ENCODE data around the gene STK32A. TPM values are rescaled to one million over a fixed set of nuclear protein-coding genes. Genes with fewer than 3 reads are reported as not detected.

STK32A gene
- total RNA-seq, 1 experiment from 2014 or later = 0.16 TPM

DNA sequence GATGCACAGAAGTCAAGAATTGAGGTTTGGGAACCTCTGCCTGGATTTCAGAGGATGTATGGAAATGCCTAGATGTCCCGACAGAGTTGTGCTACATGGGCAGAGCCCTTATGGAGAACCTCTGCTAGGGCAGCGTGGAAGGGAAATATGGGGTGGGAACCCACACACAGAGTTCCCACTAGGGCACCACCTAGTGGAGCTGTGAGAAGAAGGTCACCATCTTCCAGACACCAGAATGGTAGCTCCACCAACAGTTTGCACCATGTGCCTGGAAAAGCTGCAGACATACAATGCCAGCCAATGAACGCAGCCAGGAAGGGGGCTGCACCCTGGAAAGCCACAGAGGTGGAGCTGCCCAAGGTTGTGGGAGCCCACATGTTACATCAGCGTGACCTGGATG is 104.5 kb downstream of the STK32A start:
- TF ChIP-seq, protein P1, sequence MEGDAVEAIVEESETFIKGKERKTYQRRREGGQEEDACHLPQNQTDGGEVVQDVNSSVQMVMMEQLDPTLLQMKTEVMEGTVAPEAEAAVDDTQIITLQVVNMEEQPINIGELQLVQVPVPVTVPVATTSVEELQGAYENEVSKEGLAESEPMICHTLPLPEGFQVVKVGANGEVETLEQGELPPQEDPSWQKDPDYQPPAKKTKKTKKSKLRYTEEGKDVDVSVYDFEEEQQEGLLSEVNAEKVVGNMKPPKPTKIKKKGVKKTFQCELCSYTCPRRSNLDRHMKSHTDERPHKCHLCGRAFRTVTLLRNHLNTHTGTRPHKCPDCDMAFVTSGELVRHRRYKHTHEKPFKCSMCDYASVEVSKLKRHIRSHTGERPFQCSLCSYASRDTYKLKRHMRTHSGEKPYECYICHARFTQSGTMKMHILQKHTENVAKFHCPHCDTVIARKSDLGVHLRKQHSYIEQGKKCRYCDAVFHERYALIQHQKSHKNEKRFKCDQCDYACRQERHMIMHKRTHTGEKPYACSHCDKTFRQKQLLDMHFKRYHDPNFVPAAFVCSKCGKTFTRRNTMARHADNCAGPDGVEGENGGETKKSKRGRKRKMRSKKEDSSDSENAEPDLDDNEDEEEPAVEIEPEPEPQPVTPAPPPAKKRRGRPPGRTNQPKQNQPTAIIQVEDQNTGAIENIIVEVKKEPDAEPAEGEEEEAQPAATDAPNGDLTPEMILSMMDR (IDR thresholded peaks at IDR 0.05; ENCODE audit: insufficient read depth in 1 of 2, low read depth in 1 of 2, low read length in 1 of 2, severe bottlenecking in 1 of 2, unreplicated experiment in 1 of 2) = no peak

DNA sequence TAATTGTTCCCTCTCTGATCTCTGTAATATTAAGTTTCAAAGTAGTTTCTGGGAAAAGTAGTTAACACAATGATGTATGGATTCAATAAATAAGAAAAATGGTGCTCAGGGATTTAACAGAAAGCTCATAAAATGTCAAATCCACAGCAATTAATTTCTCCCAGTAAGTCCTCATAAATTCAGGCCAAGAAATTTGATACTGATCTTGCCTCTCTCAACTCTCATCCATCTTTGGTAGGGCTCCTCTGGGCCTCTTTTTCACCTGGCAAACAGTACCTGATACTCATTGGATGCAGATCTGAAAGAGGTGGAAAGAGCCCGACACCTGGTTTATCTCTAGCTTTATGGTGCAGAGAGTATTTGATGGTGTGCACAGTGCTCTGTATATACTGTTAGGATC is 106.1 kb downstream of the STK32A start:
- TF ChIP-seq, protein P1 (IDR thresholded peaks at IDR 0.05; ENCODE audit: insufficient read depth in 1 of 2, low read depth in 1 of 2, low read length in 1 of 2, severe bottlenecking in 1 of 2, unreplicated experiment in 1 of 2) = no peak
- Histone ChIP-seq H3K27me3 (replicated peaks; ENCODE audit: control insufficient read depth, insufficient read depth, low read length) (no peaks in the 10 kb centered on the region), H3K9me3 (no peaks in the 10 kb centered on the region), H3K4me1 (no peaks in the 10 kb centered on the region), H3K4me3 (ENCODE audit: low read depth, low read length) (no peak overlapping the region), H3K36me3 (ENCODE audit: control insufficient read depth, insufficient read depth, low read length) (no peaks in the 10 kb centered on the region)
- H3K27me3 Mint-ChIP-seq (ENCODE audit: insufficient read depth, unreplicated experiment) = no peaks in the 10 kb centered on the region
- intact Hi-C loops (cut with micrococcal nuclease; ENCODE audit: unreplicated experiment) = no loop called here
- DNase-seq = no peak
- H3K36me3 Mint-ChIP-seq (ENCODE audit: insufficient read depth, unreplicated experiment) = no peaks in the 10 kb centered on the region
- no peak overlapping the region for H3K27ac Mint-ChIP-seq (ENCODE audit: unreplicated experiment)
- CTCF ChIA-PET = interaction anchor here (0.8 kb wide), 1 partner anchor 12 kb away, joined by 3 read pairs; no protein-coding TSS in a partner anchor
- H3K4me1 Mint-ChIP-seq (ENCODE audit: low read depth, unreplicated experiment) = no peaks in the 10 kb centered on the region
- no peak overlapping the region for H3K4me3 Mint-ChIP-seq (ENCODE audit: unreplicated experiment)
- POLR2A ChIA-PET = no interaction called here
- BruUV-seq (replicated peaks) = no TSS peak
- H3K9me3 Mint-ChIP-seq (ENCODE audit: unreplicated experiment) = peaks cover 10% of the 10 kb centered on the region

More for the DNA sequence above, 104.5 kb downstream of the STK32A start:
- Mint-ChIP-seq H3K27me3 (ENCODE audit: insufficient read depth, unreplicated experiment) (no peaks in the 10 kb centered on the region), H3K4me1 (ENCODE audit: low read depth, unreplicated experiment) (no peaks in the 10 kb centered on the region), H3K27ac (ENCODE audit: unreplicated experiment) (no peak overlapping the region), H3K9me3 (ENCODE audit: unreplicated experiment) (peaks cover 10% of the 10 kb centered on the region), H3K36me3 (ENCODE audit: insufficient read depth, unreplicated experiment) (no peaks in the 10 kb centered on the region), H3K4me3 (ENCODE audit: unreplicated experiment) (no peak overlapping the region)
- DNase-seq = no peak
- no TSS peak for BruUV-seq (replicated peaks)
- intact Hi-C loops (cut with micrococcal nuclease; ENCODE audit: unreplicated experiment) = no loop called here
- Histone ChIP-seq H3K9me3 (no peaks in the 10 kb centered on the region), H3K36me3 (ENCODE audit: control insufficient read depth, insufficient read depth, low read length) (no peaks in the 10 kb centered on the region), H3K4me1 (no peaks in the 10 kb centered on the region), H3K27me3 (replicated peaks; ENCODE audit: control insufficient read depth, insufficient read depth, low read length) (no peaks in the 10 kb centered on the region), H3K4me3 (ENCODE audit: low read depth, low read length) (no peak overlapping the region)
- ChIA-PET CTCF (no interaction called here), POLR2A (no interaction called here)

DNA sequence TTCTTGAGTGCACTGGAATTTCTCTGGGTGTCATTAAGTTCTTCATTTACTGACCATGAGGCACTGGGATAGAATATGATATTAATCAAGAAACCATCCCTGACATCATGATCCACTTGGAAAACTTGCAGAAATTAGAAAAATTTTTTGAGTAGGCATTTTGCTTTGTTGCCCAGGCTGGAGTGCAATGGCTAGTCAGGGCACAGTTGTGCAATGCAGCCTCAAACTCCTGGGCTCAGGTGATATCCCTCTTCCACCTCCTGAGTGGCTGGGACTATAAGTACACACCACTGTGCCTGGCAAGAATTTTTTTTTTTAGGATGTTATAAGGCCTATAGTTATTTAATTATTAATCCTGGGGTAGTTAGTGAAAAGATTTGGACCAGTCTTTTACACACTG is 106.5 kb downstream of the STK32A start:
- Mint-ChIP-seq H3K27me3 (ENCODE audit: insufficient read depth, unreplicated experiment) (no peaks in the 10 kb centered on the region), H3K4me1 (ENCODE audit: low read depth, unreplicated experiment) (no peaks in the 10 kb centered on the region), H3K27ac (ENCODE audit: unreplicated experiment) (no peak overlapping the region), H3K36me3 (ENCODE audit: insufficient read depth, unreplicated experiment) (no peaks in the 10 kb centered on the region), H3K4me3 (ENCODE audit: unreplicated experiment) (no peak overlapping the region), H3K9me3 (ENCODE audit: unreplicated experiment) (peaks cover 10% of the 10 kb centered on the region)
- intact Hi-C loops (cut with micrococcal nuclease; ENCODE audit: unreplicated experiment) = no loop called here
- POLR2A ChIA-PET = no interaction called here
- TF ChIP-seq, protein P1 (IDR thresholded peaks at IDR 0.05; ENCODE audit: insufficient read depth in 1 of 2, low read depth in 1 of 2, low read length in 1 of 2, severe bottlenecking in 1 of 2, unreplicated experiment in 1 of 2) = no peak
- CTCF ChIA-PET = no interaction called here
- BruUV-seq (replicated peaks) = no TSS peak
- Histone ChIP-seq H3K27me3 (replicated peaks; ENCODE audit: control insufficient read depth, insufficient read depth, low read length) (no peaks in the 10 kb centered on the region), H3K36me3 (ENCODE audit: control insufficient read depth, insufficient read depth, low read length) (no peaks in the 10 kb centered on the region), H3K9me3 (no peaks in the 10 kb centered on the region), H3K4me3 (ENCODE audit: low read depth, low read length) (no peak overlapping the region), H3K4me1 (no peaks in the 10 kb centered on the region)
- DNase-seq = no peak

Measured in Caco-2 (cell line).